Bronchial epithelial cell (primary cell): ENCODE measurements around the gene GFRA4. TPM values are rescaled to one million over a fixed set of nuclear protein-coding genes. Genes with fewer than 3 reads are reported as not detected.

Experiments
- DNase-seq: peaks from one replicate; pipeline ENCODE4 v3.0.0-alpha.2; 2010; ENCODE audit warnings: low read depth
- FAIRE-seq: peaks from 2 replicates; lab custom pipeline; 2011; peaks lifted over from hg19 to GRCh38; lab: Jason Lieb, UNC
- H3K27me3 ChIP-seq: 2 replicates; pipeline ENCODE4 v1.5.1; 2011; ENCODE audit warnings: low read length; ENCODE audit not compliant: control insufficient read depth, insufficient read depth
- H3K36me3 ChIP-seq: 2 replicates; pipeline ENCODE4 v1.5.1; 2011; ENCODE audit warnings: low read length; ENCODE audit not compliant: control insufficient read depth, insufficient read depth
- H3K4me3 ChIP-seq: 2 replicates; pipeline ENCODE4 v1.5.1; 2011; ENCODE audit warnings: mild to moderate bottlenecking, low read depth, low read length, control low read depth
- CTCF ChIP-seq: IDR thresholded peaks from 2 replicates; pipeline ENCODE4 v1.5.1; 2011; ENCODE audit warnings: mild to moderate bottlenecking, moderate library complexity, low read length, control low read depth, inconsistent platforms; ENCODE audit not compliant: insufficient read depth, severe bottlenecking
- total RNA-seq: library from RNA; depleted of rRNA; stranded (reverse); fragments of >200 nt; gene quantifications from 2 replicates; pipeline ENCODE4 v1.2.1, GENCODE V29; 2014

Gene GFRA4
- total RNA-seq, 1 donor from 2014 or later: not detected

DNA sequence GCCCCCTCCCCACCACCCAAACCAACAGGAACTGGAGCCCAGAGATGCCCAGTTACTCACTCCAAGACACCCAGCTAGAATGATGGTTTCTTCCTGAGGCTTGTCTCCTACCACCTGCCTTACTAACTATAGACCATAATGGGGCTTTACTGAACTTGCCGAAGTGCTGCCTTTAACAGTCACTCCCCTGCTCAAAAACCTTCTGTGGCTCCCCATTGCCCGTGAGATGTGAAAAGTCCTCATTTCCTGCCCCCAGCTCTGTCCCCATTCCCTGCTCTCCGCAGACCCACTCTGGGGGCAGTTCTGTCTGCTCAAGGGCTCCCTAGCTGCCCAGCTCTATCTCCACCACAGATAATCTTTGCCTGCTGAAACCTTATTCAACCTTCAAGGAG lies 44.3 kb upstream of the GFRA4 start:
- FAIRE-seq: no peak
- TF ChIP-seq CTCF: no peak
- no peak overlapping the region for H3K4me3 ChIP-seq
- no peaks in the 10 kb centered on the region for H3K36me3 ChIP-seq
- no peaks in the 10 kb centered on the region for H3K27me3 ChIP-seq
- DNase-seq: no peak

DNA sequence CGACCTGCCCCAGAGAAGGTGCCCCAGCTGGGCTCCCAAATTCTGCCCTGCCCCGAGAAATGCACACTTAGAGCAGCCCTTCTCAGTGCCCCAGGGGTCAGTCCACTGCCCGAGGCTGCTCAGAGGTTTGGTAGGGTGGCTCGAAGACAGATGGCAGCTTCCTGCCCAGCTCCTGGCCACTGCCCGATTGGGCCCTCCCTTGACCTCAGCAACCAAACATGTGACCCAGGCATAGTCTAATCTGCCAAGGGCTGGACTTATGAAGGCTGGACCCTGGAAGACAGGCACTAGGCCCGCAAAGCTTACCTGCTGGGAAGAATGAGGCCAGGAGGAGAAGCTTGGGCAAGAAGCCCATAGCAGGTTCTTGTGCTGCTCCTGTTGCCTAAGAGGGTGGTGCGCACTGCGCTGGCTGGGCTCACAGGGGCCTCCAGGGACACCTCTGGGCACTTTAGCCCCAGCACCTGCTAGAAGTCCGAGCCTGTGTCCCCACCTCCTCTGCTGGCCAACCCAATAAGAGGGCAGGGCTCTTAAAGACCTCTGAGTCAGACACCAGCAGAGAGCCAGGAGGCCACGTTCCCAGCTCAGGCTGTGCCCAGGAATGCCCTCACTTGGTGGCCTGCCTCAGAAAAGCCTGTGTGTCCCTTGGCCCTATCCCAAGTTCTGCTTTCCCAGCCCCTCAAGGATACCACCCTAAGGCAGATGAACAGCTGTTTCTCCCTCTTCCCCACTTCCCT lies 43.7 kb upstream of the GFRA4 start:
- FAIRE-seq: no peak
- no peak overlapping the region for H3K4me3 ChIP-seq
- DNase-seq: no peak

DNA sequence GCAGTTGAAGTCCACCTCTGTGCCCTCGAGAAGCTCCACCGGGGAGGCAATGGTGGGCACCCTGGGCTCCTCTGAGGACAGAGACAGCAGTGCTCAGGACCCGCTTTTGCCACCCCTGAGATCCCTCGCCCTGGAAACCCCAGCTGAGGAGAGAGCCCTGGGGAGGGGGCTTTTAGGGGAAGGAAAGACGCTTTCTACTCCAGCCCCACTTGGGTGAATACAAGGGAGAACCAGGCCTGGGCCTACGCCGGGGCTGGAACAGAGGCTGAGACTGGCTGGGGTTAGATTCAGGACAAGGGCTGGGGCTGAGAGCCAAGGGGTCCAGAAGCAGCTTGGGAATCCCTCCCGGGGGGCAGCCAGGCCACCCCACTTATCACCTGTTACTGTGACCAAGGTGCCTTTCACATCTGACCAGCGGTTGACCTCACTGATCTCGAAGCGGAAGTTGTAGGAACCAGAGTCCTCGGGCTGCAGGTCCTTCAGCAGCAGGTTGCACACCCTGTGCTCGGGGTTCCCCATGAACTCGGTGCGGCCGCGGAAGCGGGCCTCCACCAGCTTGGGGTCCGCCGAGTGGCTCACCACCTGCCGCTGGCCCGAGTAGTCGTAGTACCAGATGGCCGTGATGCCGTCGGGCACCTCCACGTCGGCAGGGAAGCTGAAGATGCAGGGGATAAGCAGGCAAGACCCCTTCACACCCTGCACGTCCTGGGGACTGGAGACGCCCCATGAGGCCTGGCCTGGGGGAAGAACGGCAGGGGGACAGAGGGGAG lies 43.0 kb upstream of the GFRA4 start:
- DNase-seq: no peak
- no peak for FAIRE-seq
- TF ChIP-seq CTCF: no peak
- H3K27me3 ChIP-seq: no peaks in the 10 kb centered on the region
- no peak overlapping the region for H3K4me3 ChIP-seq
- H3K36me3 ChIP-seq: no peaks in the 10 kb centered on the region

More for the DNA sequence above, 43.7 kb upstream of the GFRA4 start:
- H3K36me3 ChIP-seq: no peaks in the 10 kb centered on the region
- no peaks in the 10 kb centered on the region for H3K27me3 ChIP-seq
- no peak for TF ChIP-seq CTCF

DNA sequence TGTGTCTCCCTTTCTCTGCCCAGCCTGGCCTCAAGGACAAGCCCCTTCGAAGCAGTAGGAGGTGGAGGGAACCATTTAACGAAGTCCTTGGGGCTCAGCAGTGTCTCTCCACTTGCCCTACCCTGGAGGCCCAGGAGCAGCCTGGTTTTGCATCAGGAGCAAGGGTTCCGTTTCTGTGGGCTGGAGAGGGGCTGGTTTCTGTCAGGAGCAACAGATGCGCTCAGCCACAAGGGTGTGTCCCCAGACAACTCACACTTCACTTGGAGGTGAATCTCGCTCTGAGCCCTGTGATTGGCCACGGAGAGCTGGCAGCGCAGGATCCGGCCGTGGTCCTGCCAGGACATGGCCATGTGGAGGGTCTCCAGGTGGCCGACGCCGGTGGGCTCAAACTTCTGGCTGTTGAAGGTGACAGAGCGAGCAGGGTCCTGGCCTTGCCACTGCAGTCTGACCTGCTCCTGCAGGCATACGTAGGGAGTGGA lies 42.3 kb upstream of the GFRA4 start:
- Histone ChIP-seq H3K4me3 (no peak overlapping the region), H3K36me3 (no peaks in the 10 kb centered on the region), H3K27me3 (no peaks in the 10 kb centered on the region)
- DNase-seq: no peak
- FAIRE-seq: no peak
- no peak for TF ChIP-seq CTCF

GRCh38 chr20:3704087-3704486 lies 40.9 kb upstream of the GFRA4 start:
- no peak for FAIRE-seq
- Histone ChIP-seq H3K27me3 (no peaks in the 10 kb centered on the region), H3K4me3 (no peak overlapping the region), H3K36me3 (no peaks in the 10 kb centered on the region)
- no peak for DNase-seq
- TF ChIP-seq CTCF: no peak
